Inflammatory macrophage treated with lipopolysaccharide for 4 hours (primary cell): ENCODE data around the gene PSMC3.

Source experiments
- DNase-seq: peaks from one replicate; pipeline ENCODE4 v3.0.0-alpha.2; 2020

Gene PSMC3

GRCh38 chr11:47442514-47442913, 16.3 kb upstream of the PSMC3 start:
- no peak for DNase-seq

GRCh38 chr11:47441421-47441820, 15.2 kb upstream of the PSMC3 start:
- no peak for DNase-seq

- DNase-seq, result no peak
Observed at GRCh38 chr11:47440054-47440476, 13.8 kb upstream of the PSMC3 start.

- DNase-seq, result no peak
Observed at GRCh38 chr11:47438721-47439120, 12.5 kb upstream of the PSMC3 start.

GRCh38 chr11:47437746-47438418, 11.6 kb upstream of the PSMC3 start:
- no peak for DNase-seq

- no peak for DNase-seq
Observed at GRCh38 chr11:47437218-47437745, 11.0 kb upstream of the PSMC3 start.

- DNase-seq, result no peak
Observed at GRCh38 chr11:47436726-47437125, 10.5 kb upstream of the PSMC3 start.

- no peak for DNase-seq
Observed at GRCh38 chr11:47435687-47436086, 9.4 kb upstream of the PSMC3 start.

GRCh38 chr11:47434011-47434786, 8.0 kb upstream of the PSMC3 start:
- DNase-seq, result no peak

- DNase-seq, result no peak
Observed at GRCh38 chr11:47433157-47433556, 6.9 kb upstream of the PSMC3 start.

- no peak for DNase-seq
Observed at GRCh38 chr11:47431356-47432083, 5.3 kb upstream of the PSMC3 start.

GRCh38 chr11:47430524-47430923, 4.3 kb upstream of the PSMC3 start:
- no peak for DNase-seq

GRCh38 chr11:47425611-47426010, 628 bp downstream of the PSMC3 start:
- DNase-seq, result no peak

GRCh38 chr11:47418454-47419259, 7.6 kb downstream of the PSMC3 start:
- DNase-seq, result no peak

GRCh38 chr11:47417712-47418111, 8.5 kb downstream of the PSMC3 start:
- no peak for DNase-seq

- DNase-seq, result no peak
Observed at GRCh38 chr11:47415949-47416472, 10.2 kb downstream of the PSMC3 start.

GRCh38 chr11:47415091-47415854, 11.0 kb downstream of the PSMC3 start:
- no peak for DNase-seq

GRCh38 chr11:47414685-47415070, 11.6 kb downstream of the PSMC3 start:
- no peak for DNase-seq

- DNase-seq, result no peak
Observed at GRCh38 chr11:47413908-47414684, 12.1 kb downstream of the PSMC3 start.

- no peak for DNase-seq
Observed at GRCh38 chr11:47413351-47413750, 12.9 kb downstream of the PSMC3 start.
